PC-3 (cell line): Measurements from ENCODE around the gene RBFOX2.

Experiments
- EZH2 ChIP-seq: fragments of 300-600 bp; sonication (generic); IDR thresholded peaks from one replicate; pipeline ENCODE4 v1.6.1; 2017; ENCODE audit warnings: antibody characterized with exemption, mild to moderate bottlenecking, low read length; ENCODE audit not compliant: unreplicated experiment
- TF ChIP-seq, protein P1 (sequence below): fragments of 300-600 bp; sonication (generic); conservative IDR thresholded peaks from 2 replicates; pipeline ENCODE4 v1.5.1; 2017; ENCODE audit warnings: antibody characterized with exemption, low read depth, mild to moderate bottlenecking, low read length

DNA sequence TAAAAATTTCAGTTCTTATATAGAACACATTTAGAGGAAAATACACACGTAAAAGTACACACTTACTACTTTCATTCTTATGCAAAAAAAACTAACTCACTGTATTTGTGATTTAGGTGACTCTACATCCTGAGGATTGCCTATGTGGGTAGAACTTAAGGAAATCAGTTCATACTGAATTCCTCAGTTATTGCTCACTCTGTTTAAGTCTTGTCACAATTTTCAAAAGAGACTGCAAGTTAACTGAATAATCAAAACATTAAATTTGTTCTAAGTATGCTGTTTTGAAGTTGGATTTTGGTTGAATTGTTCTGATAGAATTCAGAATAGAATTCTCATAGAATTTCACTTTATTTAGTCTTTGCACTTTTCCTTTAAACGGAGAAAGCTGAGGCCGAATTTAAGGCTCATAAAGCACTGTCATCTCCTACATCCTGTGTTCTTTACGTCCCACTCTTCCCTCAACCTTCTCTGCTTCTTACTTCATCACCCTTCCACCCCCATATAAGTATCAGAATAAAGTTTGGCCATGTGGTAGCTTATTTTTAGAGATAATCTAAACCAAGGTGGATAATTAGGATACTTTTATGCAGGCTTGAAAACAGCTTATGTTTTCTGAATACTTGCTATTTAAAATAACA, 251.2 kb downstream of the RBFOX2 start:
- TF ChIP-seq EZH2: no peak
- TF ChIP-seq, protein P1, sequence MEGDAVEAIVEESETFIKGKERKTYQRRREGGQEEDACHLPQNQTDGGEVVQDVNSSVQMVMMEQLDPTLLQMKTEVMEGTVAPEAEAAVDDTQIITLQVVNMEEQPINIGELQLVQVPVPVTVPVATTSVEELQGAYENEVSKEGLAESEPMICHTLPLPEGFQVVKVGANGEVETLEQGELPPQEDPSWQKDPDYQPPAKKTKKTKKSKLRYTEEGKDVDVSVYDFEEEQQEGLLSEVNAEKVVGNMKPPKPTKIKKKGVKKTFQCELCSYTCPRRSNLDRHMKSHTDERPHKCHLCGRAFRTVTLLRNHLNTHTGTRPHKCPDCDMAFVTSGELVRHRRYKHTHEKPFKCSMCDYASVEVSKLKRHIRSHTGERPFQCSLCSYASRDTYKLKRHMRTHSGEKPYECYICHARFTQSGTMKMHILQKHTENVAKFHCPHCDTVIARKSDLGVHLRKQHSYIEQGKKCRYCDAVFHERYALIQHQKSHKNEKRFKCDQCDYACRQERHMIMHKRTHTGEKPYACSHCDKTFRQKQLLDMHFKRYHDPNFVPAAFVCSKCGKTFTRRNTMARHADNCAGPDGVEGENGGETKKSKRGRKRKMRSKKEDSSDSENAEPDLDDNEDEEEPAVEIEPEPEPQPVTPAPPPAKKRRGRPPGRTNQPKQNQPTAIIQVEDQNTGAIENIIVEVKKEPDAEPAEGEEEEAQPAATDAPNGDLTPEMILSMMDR: no peak
